A549 (cell line): ENCODE measurements around the gene SPDYE4. TPM values are rescaled to one million over a fixed set of nuclear protein-coding genes. Genes with fewer than 3 reads are reported as not detected.

ENCODE experiments used
- ATAC-seq, 2 experiments: fragments of 200-7000 bp in 1 of 2; fragments of >200 bp in 1 of 2; cut with Nextera tagmentation in 1 of 2; cut with Tn5 transposase in 1 of 2; 3 replicates each; pipeline versions ENCODE4 v1.8.0 to v1.9.1; 2018 to 2020; ENCODE audit warnings: mild to moderate bottlenecking in 1 of 2, moderate library complexity in 1 of 2
- CTCF ChIA-PET: fragments of 300-600 bp; sonication (Branson Sonifier 250); formaldehyde crosslinking; extraction: SDS; loops from one replicate; lab custom pipeline; 2021; ENCODE audit warnings: antibody characterized with exemption, inconsistent platforms; lab: Yijun Ruan, JAX
- POLR2A ChIA-PET: fragments of 350-600 bp; formaldehyde crosslinking; extraction: SDS; loops from one replicate; lab custom pipeline; 2021; ENCODE audit warnings: antibody characterized with exemption, inconsistent platforms; lab: Yijun Ruan, JAX
- DNase-seq, 2 experiments: peaks; one replicate each; pipeline versions ENCODE4 v3.0.0 to v3.0.0-alpha.2; 2011 to 2016; ENCODE audit warnings: low read depth in 1 of 2, low spot score in 1 of 2
- FAIRE-seq: peaks from 2 replicates; lab custom pipeline; 2011; peaks lifted over from hg19 to GRCh38; lab: Jason Lieb, UNC
- H3K27ac ChIP-seq, 2 experiments: fragments of >200 bp; sonication (Bioruptor Twin); formaldehyde crosslinking; 3 replicates each; pipeline ENCODE4 v1.5.1; 2016 to 2017
- H3K4me1 ChIP-seq: fragments of >200 bp; sonication (Bioruptor Twin); formaldehyde crosslinking; 3 replicates; pipeline ENCODE4 v1.6.1; 2016
- H3K4me2 ChIP-seq: fragments of >200 bp; sonication (Bioruptor Twin); formaldehyde crosslinking; 3 replicates; pipeline ENCODE4 v1.6.1; 2016
- H3K4me3 ChIP-seq: fragments of >200 bp; sonication (Bioruptor Twin); formaldehyde crosslinking; 3 replicates; pipeline ENCODE4 v1.5.1; 2016
- H3K9me3 ChIP-seq: fragments of >200 bp; sonication (Bioruptor Twin); formaldehyde crosslinking; 3 replicates; pipeline ENCODE4 v1.6.1; 2016
- FOSL2 ChIP-seq, 2 experiments: fragments of 450-650 bp in 1 of 2; fragments of >200 bp in 1 of 2; sonication (Bioruptor Twin) in 1 of 2; formaldehyde crosslinking; IDR thresholded peaks; 2 replicates each; pipeline versions ENCODE4 v1.5.0 to v1.6.1; 2016 to 2020; ENCODE audit warnings: mild to moderate bottlenecking in 1 of 2, moderate library complexity in 1 of 2
- HDAC2 ChIP-seq: fragments of 200-600 bp; sonication (generic); IDR thresholded peaks from 2 replicates; pipeline ENCODE4 v1.6.1; 2016
- HES2 ChIP-seq: fragments of >200 bp; sonication (Bioruptor Twin); formaldehyde crosslinking; IDR thresholded peaks from 2 replicates; pipeline ENCODE4 v1.6.1; 2016
- HEYL ChIP-seq: fragments of 250-450 bp; sonication (Bioruptor Pico); IDR thresholded peaks from 2 replicates; pipeline ENCODE4 v1.8.0; 2021; ENCODE audit warnings: mild to moderate bottlenecking, moderate library complexity
- HOXA7 ChIP-seq: fragments of 250-450 bp; sonication (Bioruptor Pico); IDR thresholded peaks from 2 replicates; pipeline ENCODE4 v1.5.0; 2020; ENCODE audit warnings: mild to moderate bottlenecking, moderate library complexity
- HOXB13 ChIP-seq: fragments of 250-450 bp; sonication (Bioruptor Pico); IDR thresholded peaks from 2 replicates; pipeline ENCODE4 v1.5.0; 2020; ENCODE audit warnings: low read depth, mild to moderate bottlenecking, moderate library complexity
- HOXB5 ChIP-seq: fragments of 250-450 bp; sonication (Bioruptor Pico); IDR thresholded peaks from 2 replicates; pipeline ENCODE4 v1.5.0; 2020; ENCODE audit warnings: mild to moderate bottlenecking, moderate library complexity
- JUN ChIP-seq, 2 experiments: fragments of >200 bp; sonication (Bioruptor Twin); formaldehyde crosslinking; IDR thresholded peaks; 2 replicates in 1 of 2; 3 replicates in 1 of 2; pipeline ENCODE4 v1.6.1; 2016 to 2017
- KDM1A ChIP-seq: fragments of 200-600 bp; sonication (generic); IDR thresholded peaks from 2 replicates; pipeline ENCODE4 v1.6.1; 2016; ENCODE audit warnings: low read depth, mild to moderate bottlenecking
- MAFK ChIP-seq: fragments of 450-650 bp; IDR thresholded peaks from 2 replicates; pipeline ENCODE4 v1.6.1; 2014; ENCODE audit not compliant: partially characterized antibody
- NR3C1 ChIP-seq: fragments of >200 bp; sonication (Bioruptor Twin); formaldehyde crosslinking; IDR thresholded peaks from 3 replicates; pipeline ENCODE4 v1.6.1; 2017
- PHF8 ChIP-seq: fragments of 200-600 bp; sonication (generic); IDR thresholded peaks from 2 replicates; pipeline ENCODE4 v1.6.1; 2016; ENCODE audit warnings: low read depth, mild to moderate bottlenecking, antibody characterized with exemption, moderate library complexity, borderline replicate concordance
- POLR2A ChIP-seq: IDR thresholded peaks from 2 replicates; pipeline ENCODE4 v1.6.1; 2012; ENCODE audit warnings: mild to moderate bottlenecking, low read length
- RARB ChIP-seq: fragments of 250-450 bp; sonication (Bioruptor Pico); IDR thresholded peaks from 2 replicates; pipeline ENCODE4 v1.8.0; 2021; ENCODE audit warnings: mild to moderate bottlenecking, moderate library complexity
- RFX5 ChIP-seq: fragments of 450-650 bp; IDR thresholded peaks from 2 replicates; pipeline ENCODE4 v1.7.1; 2014; ENCODE audit warnings: antibody characterized with exemption, mild to moderate bottlenecking, moderate library complexity
- SREBF2 ChIP-seq: fragments of 450-650 bp; IDR thresholded peaks from 2 replicates; pipeline ENCODE4 v1.6.1; 2014; ENCODE audit warnings: mild to moderate bottlenecking, moderate library complexity
- TP53 ChIP-seq: fragments of 250-450 bp; sonication (Bioruptor Pico); IDR thresholded peaks from 2 replicates; pipeline ENCODE4 v1.5.0; 2021; ENCODE audit warnings: mild to moderate bottlenecking, moderate library complexity
- ZC3H11A ChIP-seq: fragments of 450-650 bp; IDR thresholded peaks from 2 replicates; pipeline ENCODE4 v1.6.1; 2014; ENCODE audit warnings: antibody characterized with exemption, mild to moderate bottlenecking
- ZSCAN20 ChIP-seq: fragments of 250-450 bp; sonication (Bioruptor Pico); IDR thresholded peaks from 2 replicates; pipeline ENCODE4 v1.8.0; 2022; ENCODE audit warnings: mild to moderate bottlenecking, moderate library complexity
- WGBS: methylation state at CpG from one replicate; pipeline ENCODE4 v1.1.6; 2017; ENCODE audit errors: missing lambda C conversion rate; 5-methylcytosine and 5-hydroxymethylcytosine counted together
- polyA plus RNA-seq, 4 experiments: library from polyadenylated mRNA; depleted of rRNA in 3 of 4; stranded (reverse); fragments of >200 nt; fragmentation: RNase III in 1 of 4; extraction: RNeasy Plus Mini Kit Qiagen cat#74134 plus additional on column Dnase treatment in 1 of 4; gene quantifications; 2 replicates in 3 of 4; 3 replicates in 1 of 4; pipeline ENCODE4 v1.2.3, GENCODE V29; 2011 to 2017
- TF ChIP-seq, protein P1 (sequence below): fragments of >200 bp; sonication (Bioruptor Twin); formaldehyde crosslinking; IDR thresholded peaks from 3 replicates; pipeline ENCODE4 v1.5.1; 2016
- TF ChIP-seq, protein P2 (sequence below): IDR thresholded peaks from 2 replicates; pipeline ENCODE4 v1.6.1; 2012
- TF ChIP-seq, protein P3 (sequence below): fragments of 200-600 bp; sonication (generic); IDR thresholded peaks from 2 replicates; pipeline ENCODE4 v1.6.1; 2016; ENCODE audit warnings: antibody characterized with exemption, mild to moderate bottlenecking, moderate library complexity

Gene SPDYE4
- polyA plus RNA-seq, 2 of the 4 experiments (the other 2 are of a cell fraction) = not detected

DNA sequence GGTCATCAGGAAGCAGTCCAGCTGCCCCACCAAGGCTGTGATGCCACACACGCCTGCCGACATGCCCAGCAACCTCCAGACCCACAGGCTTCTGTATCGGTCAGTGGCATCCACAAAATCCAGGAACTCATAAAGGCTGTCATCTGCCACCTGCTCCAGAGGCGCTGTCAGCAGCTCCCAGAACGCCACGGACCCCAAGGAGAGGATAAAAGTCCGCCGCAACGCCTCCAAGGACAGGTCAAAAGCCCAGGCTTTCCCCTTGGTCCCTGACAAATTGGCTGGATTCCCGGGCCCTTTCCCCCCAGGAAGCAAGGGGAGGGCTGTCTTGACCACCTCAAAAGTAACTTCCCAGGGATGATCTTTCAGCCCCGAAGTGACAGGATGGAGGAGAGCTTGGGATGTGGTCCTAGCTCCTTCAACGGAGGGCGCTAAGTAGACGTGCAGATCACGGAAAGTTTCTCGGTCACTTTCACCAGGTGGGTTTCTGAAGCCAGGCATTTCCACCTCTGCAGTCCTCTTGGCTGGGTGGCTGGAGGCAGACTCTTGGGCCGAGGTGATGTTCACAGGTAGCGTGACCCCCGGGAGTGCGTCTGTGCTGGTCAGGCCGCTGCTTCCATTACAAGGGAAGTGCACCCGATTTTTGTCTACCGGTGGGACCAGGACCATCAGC, 40.0 kb upstream of the SPDYE4 start:
- CTCF ChIA-PET = interaction anchor here (0.6 to 4.7 kb wide), 5 partner anchors 10 to 388 kb away, joined by 4 to 51 read pairs (median 5); no protein-coding TSS in a partner anchor
- no peak overlapping the region for H3K4me3 ChIP-seq
- DNase-seq (no peak), FAIRE-seq (no peak), ATAC-seq (no peak)
- 73% methylated on average over 23 of the region's 23 CpGs for WGBS
- no peaks in the 10 kb centered on the region for H3K9me3 ChIP-seq
- no peak overlapping the region for H3K27ac ChIP-seq
- TF ChIP-seq HEYL (CRISPR knock-in tag) = no peak
- no peak for TF ChIP-seq HES2
- no peak for TF ChIP-seq RARB (CRISPR knock-in tag)
- TF ChIP-seq POLR2A = no peak
- TF ChIP-seq HOXB13 (CRISPR knock-in tag) = no peak
- no peak for TF ChIP-seq MAFK
- TF ChIP-seq, protein P1, sequence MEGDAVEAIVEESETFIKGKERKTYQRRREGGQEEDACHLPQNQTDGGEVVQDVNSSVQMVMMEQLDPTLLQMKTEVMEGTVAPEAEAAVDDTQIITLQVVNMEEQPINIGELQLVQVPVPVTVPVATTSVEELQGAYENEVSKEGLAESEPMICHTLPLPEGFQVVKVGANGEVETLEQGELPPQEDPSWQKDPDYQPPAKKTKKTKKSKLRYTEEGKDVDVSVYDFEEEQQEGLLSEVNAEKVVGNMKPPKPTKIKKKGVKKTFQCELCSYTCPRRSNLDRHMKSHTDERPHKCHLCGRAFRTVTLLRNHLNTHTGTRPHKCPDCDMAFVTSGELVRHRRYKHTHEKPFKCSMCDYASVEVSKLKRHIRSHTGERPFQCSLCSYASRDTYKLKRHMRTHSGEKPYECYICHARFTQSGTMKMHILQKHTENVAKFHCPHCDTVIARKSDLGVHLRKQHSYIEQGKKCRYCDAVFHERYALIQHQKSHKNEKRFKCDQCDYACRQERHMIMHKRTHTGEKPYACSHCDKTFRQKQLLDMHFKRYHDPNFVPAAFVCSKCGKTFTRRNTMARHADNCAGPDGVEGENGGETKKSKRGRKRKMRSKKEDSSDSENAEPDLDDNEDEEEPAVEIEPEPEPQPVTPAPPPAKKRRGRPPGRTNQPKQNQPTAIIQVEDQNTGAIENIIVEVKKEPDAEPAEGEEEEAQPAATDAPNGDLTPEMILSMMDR = no peak
- no peak for TF ChIP-seq ZSCAN20 (CRISPR knock-in tag)
- POLR2A ChIA-PET = no interaction called here
- H3K4me2 ChIP-seq = no peak overlapping the region
- H3K4me1 ChIP-seq = no peaks in the 10 kb centered on the region

DNA sequence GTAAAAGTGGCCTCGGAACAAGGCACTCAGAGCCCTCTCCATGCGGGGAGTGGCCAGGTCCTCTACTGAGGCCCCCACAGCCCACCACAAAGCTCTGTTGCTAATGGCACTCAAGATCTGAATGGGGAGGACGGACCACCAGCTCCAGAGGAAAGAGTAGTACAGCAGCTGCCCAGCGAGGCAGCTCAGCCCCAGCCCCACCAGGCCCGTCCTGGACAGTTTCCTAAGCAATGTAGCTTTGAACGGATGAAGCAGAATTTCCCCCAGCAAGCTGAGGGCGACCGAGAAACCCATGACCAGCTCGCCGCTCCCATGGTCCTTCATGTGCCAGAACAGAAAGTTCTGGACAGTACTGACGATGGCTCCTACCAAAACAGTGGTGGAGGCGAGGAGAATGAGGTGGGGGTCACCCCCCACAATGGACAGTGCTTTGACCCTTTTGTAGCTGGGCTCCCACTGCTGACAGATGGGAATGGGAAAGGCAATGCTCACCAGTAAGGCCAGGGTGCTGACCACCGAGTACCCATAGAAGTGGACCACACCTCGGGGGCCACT, 39.4 kb upstream of the SPDYE4 start:
- H3K9me3 ChIP-seq = no peaks in the 10 kb centered on the region
- DNase-seq (no peak), FAIRE-seq (no peak), ATAC-seq (no peak)
- no peaks in the 10 kb centered on the region for H3K4me1 ChIP-seq
- H3K4me3 ChIP-seq = no peak overlapping the region
- ChIA-PET CTCF (interaction anchor here (1.3 to 4.7 kb wide), 4 partner anchors 11 to 388 kb away, joined by 4 to 51 read pairs (median 6); no protein-coding TSS in a partner anchor), POLR2A (no interaction called here)
- WGBS = 36% methylated on average over 14 of the region's 14 CpGs
- no peak overlapping the region for H3K4me2 ChIP-seq
- H3K27ac ChIP-seq = no peak overlapping the region
- TF ChIP-seq ZC3H11A (no peak), JUN (IDR thresholded peaks at IDR 0.05) (no peak), NR3C1 (no peak)
- TF ChIP-seq, all 56 proteins: peak for 0

GRCh38 chr17:8794636-8795035, 36.3 kb upstream of the SPDYE4 start:
- FAIRE-seq = no peak
- Histone ChIP-seq H3K9me3 (peaks cover 13% of the 10 kb centered on the region; the same call in 2 of the 3 replicates), H3K4me1 (no peaks in the 10 kb centered on the region), H3K4me2 (no peak overlapping the region), H3K27ac (no peak overlapping the region), H3K4me3 (no peak overlapping the region)
- ChIA-PET POLR2A (no interaction called here), CTCF (interaction anchor here (0.9 to 2.7 kb wide), 3 partner anchors 9 to 30 kb away, joined by 3 to 23 read pairs (median 7); no protein-coding TSS in a partner anchor)
- ATAC-seq = no peak
- 71% methylated on average over 7 of the region's 7 CpGs for WGBS
- TF ChIP-seq HES2 (no peak), TP53 (no peak), JUN (IDR thresholded peaks at IDR 0.05) (no peak), RFX5 (no peak), SREBF2 (no peak), HOXA7 (no peak), MAFK (no peak), PHF8 (no peak), FOSL2 (IDR thresholded peaks at IDR 0.05) (no peak), FOSL2 (CRISPR knock-in tag; IDR thresholded peaks at IDR 0.05) (no peak), HOXB5 (no peak), KDM1A (no peak), HDAC2 (no peak)
- TF ChIP-seq, protein P2, sequence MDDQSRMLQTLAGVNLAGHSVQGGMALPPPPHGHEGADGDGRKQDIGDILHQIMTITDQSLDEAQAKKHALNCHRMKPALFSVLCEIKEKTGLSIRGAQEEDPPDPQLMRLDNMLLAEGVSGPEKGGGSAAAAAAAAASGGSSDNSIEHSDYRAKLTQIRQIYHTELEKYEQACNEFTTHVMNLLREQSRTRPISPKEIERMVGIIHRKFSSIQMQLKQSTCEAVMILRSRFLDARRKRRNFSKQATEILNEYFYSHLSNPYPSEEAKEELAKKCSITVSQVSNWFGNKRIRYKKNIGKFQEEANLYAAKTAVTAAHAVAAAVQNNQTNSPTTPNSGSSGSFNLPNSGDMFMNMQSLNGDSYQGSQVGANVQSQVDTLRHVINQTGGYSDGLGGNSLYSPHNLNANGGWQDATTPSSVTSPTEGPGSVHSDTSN = no peak
- TF ChIP-seq, protein P1 = no peak
- TF ChIP-seq, protein P3, sequence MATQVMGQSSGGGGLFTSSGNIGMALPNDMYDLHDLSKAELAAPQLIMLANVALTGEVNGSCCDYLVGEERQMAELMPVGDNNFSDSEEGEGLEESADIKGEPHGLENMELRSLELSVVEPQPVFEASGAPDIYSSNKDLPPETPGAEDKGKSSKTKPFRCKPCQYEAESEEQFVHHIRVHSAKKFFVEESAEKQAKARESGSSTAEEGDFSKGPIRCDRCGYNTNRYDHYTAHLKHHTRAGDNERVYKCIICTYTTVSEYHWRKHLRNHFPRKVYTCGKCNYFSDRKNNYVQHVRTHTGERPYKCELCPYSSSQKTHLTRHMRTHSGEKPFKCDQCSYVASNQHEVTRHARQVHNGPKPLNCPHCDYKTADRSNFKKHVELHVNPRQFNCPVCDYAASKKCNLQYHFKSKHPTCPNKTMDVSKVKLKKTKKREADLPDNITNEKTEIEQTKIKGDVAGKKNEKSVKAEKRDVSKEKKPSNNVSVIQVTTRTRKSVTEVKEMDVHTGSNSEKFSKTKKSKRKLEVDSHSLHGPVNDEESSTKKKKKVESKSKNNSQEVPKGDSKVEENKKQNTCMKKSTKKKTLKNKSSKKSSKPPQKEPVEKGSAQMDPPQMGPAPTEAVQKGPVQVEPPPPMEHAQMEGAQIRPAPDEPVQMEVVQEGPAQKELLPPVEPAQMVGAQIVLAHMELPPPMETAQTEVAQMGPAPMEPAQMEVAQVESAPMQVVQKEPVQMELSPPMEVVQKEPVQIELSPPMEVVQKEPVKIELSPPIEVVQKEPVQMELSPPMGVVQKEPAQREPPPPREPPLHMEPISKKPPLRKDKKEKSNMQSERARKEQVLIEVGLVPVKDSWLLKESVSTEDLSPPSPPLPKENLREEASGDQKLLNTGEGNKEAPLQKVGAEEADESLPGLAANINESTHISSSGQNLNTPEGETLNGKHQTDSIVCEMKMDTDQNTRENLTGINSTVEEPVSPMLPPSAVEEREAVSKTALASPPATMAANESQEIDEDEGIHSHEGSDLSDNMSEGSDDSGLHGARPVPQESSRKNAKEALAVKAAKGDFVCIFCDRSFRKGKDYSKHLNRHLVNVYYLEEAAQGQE = no peak
- DNase-seq = no peak
